ENCODE results near the gene CEBPE.
A peak's percentile ranks its signal among the peaks of the same experiment; 100 is the strongest.
"Not testable (repeated sequence)": the region's sequence is repeated elsewhere in the genome, so short reads cannot be mapped to it uniquely, and the experiment has no call there.

The CEBPE gene

DNA sequence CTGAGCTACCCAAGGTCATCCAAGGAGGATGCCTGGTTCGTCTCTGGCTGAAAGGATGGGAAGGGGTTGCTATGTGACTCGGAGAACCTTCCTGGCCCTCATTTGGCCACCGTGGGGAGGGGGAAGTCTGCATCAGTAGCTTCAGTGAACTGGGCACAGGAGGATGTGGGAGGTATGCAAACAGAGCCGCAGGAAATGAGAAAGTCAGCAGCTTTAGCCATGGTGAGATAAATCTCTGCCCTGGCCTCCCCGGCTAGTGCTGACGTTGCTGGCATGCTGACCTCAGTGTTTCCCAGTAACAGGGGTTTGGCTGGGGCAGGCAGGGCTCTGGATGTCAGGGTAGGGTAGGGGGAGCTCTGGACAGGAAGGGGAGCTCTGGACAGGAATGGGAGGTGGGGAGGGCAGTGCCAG, 2.3 kb upstream of the CEBPE start:
- peak; percentile 71 for DNase-seq (ENCODE audit: low read depth, low spot score)

DNA sequence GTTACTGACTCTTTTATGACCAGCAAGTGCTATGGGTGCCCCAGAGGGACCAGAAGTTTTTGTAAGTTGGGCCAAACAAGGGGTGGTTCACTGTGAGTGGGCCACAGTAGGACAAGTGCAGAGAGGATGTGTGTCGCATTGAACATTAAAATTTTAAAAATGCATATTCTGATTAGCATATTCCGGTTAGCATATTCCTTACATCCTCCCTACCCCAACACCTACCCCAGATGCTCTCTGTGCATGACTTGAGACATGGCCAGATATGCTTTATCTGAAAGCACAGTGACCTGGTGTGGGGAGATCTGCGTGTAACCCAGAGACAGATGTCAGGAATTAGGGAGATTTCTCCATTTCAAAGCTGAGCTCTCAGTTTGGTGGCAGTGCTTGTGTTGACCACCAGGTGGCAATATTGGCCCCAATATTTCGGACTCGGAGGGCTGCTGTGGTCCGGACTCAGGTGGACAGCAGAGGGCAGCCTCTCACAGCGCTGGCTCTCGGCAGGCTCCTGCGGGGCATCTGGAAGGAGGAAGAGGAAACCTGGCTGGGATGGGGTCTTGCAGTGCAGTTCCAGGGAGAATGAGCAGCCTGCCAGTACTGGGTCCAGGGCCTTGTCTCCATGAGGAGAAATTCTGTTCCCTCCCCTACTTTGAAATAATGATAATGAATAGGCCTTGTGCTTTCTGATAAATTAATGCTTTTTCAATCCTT, 1.6 kb upstream of the CEBPE start:
- peak; percentile 95 for DNase-seq (ENCODE audit: low read depth, low spot score)

DNA sequence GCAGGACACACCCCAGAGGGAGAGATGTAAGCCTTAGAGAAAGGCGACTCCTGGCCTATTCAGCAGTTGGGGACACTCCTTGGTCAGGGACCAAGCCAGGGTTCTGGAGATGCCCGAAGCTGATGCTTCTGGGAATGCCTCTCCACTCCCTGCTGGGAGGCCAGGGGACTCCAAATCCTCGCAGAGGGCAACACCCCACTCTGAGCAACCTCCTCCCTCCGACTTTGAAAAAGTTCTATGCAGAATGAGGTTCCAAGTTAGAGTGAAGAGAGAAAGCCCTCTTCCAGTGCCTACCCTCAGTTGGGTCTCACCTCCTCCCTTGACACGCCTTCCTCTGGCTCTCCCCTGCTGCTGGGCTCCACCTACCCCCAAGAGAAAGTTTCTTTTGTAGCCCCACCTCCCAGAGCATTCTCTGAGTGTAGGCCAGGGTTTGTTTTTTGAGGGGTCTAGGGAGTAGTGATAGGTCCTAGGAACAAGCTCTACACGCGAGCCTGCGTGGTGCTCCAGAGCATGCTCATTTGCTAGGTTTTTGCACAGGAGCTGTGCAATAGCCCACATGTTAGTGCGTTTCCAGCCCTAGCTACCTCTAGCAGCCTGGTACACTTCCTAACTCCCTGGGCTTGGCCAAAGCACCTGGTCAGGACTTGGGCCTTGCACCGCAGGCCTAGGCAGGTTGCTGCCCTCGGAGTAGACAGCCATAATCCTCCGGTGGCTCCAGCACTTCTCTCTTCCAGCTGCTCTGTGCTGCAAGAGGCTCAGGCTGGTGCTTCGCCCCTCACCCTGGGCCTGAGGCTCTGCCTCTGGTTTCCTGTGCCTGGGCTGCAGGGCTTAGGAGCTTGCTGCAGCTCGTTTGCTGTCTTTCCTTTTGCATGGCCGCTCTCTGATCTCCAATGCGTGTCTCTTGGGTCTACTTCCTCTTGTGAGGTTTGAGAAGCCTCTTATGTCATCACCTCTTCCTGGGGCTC, 590 bp upstream of the CEBPE start:
- peak; percentile 48 for DNase-seq (ENCODE audit: low read depth, low spot score)

DNA sequence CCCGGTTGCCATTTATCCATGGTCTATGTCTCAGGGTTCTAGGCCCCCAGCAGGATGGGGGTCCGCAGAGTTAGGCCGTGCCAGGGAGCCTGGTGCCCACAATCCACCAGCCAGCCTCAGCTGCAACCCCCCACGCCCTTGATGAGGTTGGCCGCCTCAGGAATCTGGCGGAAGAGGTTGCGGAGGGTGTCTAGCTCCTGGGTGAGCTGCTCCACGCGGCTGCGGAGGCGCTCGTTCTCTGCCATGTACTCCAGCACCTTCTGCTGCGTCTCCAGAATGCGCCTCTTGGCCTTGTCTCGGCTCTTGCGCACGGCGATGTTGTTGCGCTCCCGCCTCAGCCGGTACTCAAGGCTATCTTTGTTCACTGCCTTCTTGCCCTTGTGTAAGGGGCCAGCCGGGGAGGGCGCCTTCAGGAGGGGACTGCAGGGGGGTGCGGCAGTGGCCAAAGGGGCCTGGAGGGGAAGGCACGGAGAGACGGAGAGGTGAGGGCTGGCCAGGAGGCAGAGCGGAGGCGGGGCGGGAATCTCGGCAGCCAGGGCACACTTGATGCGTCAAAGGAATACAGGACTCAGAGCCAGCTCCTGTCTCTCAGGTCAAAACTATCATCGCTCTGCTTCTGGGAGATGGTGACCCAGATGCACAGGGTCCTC, 1.6 kb downstream of the CEBPE start:
- no peak for DNase-seq (ENCODE audit: low read depth, low spot score)

DNA sequence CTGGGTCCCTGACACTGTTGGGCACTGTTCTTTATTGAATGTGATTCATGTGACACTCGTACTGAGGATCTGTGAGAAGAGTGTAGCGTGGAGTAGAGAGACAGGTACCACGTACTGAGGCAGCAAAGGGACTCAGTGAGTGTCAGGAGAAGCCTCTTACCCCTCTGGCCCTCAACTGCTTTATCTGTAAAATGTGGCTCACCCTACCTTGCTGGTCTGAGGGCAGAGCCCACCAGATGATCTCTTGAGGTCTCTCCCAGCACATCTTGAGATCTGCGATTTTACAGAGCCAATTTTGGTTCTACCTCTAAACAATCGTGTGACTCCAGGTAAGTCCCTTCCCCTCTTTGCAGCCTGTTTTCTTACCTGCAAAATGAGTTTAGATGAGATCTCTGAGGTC, 3.1 kb downstream of the CEBPE start:
- DNase-seq (ENCODE audit: low read depth, low spot score): no peak

DNA sequence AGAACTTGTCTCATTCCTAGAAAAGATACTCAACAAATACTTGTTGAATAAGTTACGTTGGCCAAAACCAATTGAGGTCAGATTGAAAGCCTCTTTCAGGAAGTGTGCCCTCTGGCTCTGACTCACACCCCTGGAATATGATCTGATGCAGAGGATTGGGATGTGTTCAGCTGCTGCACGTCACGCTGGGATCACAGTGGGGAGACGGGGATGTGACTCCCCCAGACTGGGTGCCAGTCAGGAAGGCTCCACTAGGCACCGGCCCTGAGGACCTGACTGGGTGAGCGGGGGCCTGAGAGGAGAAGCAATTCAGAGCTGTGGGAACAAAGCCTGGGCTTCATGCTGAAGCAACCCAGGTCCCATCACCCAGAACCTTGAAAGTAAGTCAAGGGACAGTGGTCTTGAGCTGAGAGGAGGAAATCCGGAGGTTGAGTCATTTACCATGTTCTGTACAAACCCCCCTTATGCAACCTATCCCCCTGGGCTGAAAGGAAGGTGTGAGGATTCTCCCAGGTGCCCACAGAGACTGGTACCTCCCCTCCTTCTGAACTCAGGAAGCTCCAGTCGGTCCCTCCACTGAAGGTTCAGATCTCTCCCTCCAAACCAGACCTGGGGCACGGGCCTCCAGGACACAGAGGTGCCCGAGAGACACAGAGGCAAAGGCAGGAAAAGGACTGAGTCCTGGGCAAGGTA, 3.9 kb downstream of the CEBPE start:
- DNase-seq (ENCODE audit: low read depth, low spot score): no peak

DNA sequence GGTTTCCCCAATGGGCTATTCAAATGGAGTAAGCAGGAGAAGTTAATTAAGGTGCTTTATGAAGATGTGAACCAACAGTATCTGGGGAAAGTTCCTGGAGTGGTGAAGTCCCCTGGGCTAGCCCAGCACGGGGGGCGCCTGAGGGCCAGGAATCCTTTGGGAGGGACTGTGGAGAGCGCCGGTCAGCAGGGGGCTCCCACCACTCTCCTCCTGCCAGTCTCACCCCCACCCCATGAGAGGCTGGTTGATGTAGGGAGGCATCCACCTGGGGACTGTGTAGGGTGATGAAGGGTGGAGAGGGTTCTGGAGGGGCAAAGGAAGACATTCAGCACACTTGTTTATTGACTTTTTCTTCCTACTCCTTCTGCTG, 4.4 kb downstream of the CEBPE start:
- DNase-seq (ENCODE audit: low read depth, low spot score): no peak

DNA sequence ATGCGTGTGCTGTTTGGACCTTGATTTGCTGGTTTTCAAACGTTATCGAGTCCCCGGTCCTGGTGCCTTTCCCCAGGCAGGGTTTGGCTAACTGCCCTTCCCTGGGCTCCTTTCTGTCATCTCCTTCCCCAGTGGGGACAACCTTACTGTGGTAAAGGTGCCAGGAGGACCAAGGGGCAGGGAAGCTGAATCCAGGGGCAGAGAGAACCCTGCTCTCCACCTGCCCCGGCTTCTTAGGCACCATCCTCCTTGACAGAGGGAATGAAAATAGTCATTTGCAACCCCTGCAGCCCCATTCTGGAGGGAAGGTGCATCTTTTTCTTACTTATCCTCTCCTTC, 5.0 kb downstream of the CEBPE start:
- DNase-seq (ENCODE audit: low read depth, low spot score): no peak

DNA sequence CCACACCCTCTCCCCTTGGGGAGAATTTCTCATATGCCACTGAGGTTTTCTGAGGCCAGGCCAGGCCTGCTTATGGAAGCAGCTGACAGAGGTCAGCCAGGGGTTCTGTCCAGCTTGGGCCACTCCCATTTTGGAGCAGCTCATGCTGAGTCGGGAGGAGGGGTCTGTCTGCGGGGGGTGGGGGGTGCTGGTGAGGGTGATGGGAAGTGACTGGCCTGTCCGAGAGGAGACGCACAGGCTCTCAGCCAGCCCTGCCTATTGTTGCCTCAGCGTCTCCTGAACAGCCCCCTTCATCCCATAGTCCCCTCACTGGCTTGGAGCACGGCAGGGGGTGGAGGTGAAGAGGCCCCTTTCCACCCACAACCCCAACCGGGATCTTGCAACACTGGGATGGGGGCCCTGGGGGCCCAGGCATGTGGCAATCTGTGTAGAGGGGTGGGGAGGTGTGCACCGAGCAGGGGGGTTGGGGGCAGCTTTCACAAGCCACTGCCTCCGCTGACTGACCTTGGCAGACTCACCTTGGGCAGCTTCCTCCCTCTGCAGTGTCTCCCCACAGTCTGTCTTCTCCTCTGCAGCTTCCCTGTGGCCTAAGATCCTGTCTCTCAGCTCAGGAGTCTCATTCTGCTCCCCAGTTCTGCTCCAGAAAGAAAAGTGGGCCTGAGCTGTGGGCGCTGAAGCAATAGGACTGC, 5.5 kb downstream of the CEBPE start:
- no peak for DNase-seq (ENCODE audit: low read depth, low spot score)

DNA sequence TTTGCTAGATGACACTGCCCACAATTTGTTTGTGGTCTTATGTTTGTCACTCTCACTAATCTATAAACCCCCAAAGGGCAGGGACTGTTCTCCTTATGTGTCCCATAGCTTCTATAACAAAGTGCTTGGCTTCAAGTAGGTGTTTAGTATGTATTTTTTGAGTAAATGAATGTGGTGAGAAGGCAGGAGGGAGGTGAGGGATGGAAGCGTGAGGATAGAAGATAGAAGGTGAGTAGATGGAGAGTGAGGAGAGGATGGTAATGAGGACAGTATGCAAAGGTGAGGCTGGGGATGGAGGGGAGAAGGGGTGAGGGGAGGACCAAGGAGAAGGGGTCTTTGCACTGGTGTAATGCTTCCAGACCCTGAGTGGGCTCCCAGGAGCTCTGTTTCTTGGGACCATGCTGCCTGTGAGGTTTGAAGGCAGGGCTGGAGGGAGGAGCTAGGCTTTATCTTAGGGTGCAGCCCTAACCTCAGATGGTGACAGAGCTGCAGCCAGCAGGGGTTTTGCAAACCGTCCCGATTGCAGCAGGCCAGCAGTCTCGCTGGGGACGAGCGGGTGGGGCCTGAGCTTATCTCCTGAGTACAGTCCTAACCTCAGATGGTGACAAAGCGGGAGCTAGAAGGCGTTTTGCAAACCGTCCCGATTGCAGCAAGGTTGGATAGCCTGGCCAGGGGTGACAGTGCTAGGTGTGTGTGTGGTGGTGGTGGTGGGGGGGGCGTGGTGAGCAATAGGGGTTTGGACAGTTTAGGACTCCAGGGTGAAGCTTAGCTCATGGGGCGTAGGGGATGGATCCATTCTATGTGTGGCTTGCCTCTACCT, 6.5 kb downstream of the CEBPE start:
- no peak for DNase-seq (ENCODE audit: low read depth, low spot score)

DNA sequence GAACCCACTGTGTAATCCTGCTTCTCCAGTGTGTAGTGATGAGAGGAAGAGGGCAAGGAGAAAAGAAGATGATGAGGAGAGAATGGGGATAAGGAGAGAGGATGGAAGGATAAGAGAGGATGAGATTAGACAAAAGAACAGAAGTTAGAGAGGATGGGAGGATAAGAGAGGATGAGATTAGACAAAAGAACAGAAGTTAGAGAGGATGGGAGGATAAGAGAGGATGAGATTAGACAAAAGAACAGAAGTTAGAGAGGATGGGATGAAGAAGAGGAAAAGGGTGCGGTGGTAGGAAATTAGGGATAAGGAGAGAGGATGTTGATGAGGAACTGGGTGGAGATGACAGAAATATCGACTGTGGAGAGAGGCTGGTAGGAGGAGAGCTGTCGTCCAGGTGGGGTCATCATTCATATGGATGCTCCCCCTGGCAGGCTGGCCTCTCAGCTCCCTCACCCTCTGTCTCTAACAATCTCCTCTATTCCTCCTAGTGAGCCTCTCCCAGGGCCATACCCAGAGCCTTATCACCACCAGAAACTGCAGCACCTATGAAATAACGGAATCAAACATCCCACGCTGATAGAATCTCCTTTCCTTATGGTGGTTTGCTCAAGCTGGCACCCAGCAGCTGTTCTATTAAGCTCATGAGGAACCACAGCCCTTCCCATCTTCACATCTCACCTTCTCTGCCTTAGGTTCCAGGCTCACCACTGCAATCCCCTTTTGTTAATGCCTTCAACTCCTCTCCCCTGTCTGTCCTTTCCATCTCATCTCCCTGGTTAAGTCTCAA, 8.3 kb downstream of the CEBPE start:
- DNase-seq (ENCODE audit: low read depth, low spot score): no peak

DNA sequence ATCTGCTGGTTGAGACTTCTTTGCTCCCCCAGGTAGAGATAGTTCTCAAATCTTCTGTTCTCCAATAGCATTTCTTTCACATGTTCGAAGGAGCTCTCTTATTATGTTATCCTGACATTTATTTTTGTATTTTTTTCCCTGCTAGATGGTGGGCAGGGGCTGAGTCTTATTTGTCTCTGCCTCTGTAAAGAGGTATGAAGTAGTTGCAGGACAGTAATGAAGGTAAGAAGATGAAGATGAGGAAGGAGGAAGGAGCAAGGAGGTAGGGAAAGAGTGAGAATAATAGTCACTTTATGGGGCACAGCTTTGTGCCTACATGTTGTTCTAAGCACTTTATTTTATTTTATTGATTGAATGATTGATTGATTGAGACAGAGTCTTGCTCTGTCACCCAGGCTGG, 9.3 kb downstream of the CEBPE start:
- no peak for DNase-seq (ENCODE audit: low read depth, low spot score)

DNA sequence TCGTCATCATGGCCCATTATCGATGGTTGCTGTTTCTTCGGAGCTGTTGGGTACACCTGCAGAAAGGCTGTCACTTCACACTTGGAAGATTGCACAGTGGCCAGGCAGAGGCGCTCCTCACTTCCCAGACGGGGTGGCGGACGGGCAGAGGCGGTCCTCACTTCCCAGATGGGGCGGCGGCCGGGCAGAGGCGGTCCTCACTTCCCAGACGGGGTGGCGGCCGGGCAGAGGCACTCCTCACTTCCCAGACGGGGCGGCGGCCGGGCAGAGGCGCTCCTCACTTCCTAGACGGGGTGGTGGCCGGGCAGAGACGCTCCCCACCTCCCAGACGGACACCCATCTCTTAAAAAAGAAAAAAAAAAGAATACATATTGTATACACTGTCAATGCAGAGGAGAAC, 10.9 kb downstream of the CEBPE start:
- not testable (repeated sequence) for DNase-seq (ENCODE audit: low read depth, low spot score)

DNA sequence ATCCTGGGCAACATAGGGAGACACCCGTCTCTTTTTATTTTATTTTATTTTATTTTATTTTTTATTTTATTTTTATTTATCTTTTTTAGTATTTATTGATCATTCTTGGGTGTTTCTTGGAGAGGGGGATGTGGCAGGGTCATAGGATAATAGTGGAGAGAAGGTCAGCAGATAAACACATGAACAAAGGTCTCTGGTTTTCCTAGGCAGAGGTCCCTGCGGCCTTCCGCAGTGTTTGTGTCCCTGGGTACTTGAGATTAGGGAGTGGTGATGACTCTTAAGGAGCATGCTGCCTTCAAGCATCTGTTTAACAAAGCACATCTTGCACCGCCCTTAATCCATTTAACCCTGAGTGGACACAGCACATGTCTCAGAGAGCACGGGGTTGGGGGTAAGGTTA, 11.4 kb downstream of the CEBPE start:
- DNase-seq (ENCODE audit: low read depth, low spot score): not testable (repeated sequence)

DNA sequence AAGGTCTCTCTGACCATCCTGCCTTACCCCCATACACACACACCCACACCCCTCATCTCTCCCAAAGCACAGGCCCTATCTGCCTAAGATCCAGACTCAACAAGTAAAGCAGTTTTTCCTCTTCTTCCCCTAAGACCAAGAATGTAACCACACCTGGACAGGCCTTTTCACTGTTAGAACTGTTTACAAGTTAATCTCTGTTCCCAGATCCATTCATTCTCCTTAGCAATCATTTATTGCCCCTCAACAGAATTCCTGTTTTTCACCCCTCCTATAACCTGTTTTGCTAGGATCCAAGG, 12.4 kb downstream of the CEBPE start:
- no peak for DNase-seq (ENCODE audit: low read depth, low spot score)

DNA sequence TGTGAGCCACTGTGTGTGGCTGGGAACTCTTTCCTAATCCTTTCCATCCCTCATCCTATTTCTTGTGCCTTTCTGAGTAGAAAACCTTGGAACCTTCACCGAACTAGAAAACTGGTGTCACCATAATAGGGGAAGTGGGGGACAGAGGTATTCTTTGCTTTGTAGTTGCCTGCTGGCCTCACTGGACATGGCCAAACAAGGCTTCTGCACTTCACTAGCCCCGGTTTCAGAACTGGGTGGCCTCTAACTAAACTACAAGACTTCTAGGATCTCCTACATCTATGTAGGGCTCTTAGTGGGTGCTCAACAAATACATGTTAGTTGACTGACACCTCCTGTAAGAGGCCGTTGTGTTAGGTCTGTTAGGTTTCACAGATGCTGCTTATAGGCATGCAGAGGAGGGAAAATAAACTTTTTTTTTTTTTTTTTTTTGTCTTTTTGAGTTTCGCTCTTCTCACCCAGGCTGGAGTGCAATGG, 13.7 kb downstream of the CEBPE start:
- DNase-seq (ENCODE audit: low read depth, low spot score): no peak

DNA sequence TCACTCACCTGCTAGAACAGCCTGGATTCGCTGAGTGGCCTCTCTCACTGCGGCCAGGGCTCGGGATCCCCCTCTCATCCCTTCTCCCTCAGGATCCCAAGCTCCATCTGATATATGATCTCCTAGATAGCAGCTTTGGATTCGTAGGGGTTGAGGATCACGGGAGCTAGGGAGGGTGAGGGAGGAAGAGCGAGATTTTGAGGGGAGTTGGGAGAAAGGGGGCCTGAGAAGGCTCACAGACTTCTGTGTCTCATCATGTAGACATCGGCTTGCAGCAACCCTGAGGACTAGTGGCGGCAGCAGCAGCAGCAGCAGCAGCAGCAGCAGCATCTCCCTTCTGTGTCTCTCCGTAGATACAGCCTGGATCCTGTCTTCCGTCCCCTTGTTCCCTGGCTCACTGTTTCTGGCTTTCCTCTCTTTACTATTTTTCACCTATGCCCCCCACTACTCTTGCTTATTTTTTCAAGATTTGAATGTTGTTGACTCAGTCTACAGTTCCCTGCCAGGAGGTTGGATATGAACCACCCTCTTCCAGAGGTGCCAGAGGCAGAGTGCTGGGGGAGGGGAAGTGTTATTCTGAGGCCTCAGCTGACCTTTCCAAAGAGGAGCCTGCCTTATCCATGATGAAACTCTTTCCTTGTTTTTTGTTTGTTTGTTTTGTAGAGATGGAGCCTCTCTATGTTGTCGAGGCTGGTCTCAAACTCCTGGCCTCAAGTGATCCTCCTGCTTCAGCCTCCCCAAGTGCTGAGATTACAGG, 14.3 kb downstream of the CEBPE start, which contains the start of gene CIROP:
TSS of gene CIROP (minus strand) at position 399 of the 757 bp plus-strand sequence. CDS start at position 330, 69 bp downstream.
- DNase-seq (ENCODE audit: low read depth, low spot score): peak; percentile 45

DNA sequence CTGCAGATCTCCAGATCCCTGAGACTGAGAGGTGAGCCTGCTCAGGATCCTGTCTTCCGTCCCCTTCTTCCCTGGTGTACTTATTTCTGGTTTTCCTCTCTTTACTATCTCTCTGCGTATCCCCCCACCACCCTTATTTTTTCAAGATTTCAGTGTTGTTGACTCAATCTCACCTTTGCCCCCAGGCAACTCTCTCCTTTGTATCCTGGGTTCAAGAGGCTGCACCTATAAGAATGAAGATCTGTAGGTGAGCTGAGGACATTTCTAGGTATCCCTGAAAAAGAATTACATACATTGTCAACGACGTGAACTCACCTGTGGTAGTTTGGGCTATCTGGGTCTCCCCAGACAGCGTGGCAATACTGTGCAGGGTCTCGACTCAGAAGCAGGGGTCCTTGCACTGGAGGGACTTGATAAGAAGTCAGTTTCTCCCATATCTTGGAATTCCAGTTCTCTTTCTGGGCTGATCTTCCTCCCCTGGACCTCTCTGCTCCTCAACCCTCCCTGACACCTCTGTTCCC, 14.9 kb downstream of the CEBPE start:
- no peak for DNase-seq (ENCODE audit: low read depth, low spot score)

DNA sequence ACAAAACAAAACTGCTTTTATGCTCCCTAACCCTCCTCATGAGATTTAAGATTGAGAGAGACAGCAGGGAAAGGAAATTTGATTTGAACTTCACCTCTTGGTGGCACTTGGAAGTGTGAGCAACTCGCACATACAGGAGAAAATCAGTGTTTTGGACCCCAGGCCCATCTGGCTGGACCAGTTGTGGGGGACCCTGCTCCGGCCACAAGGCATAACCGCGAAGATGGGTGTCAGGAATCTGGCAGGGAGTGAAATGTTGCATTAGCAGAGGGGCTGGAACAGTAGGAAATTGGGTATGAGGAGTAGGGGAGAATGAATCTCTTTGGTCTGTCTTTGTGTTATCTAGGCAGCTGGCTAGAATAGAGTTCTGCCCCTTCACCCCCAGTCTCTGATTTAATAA, 15.5 kb downstream of the CEBPE start:
- no peak for DNase-seq (ENCODE audit: low read depth, low spot score)
